ENCODE data around the gene ITPR3. TPM values are rescaled to one million over a fixed set of nuclear protein-coding genes. Genes with fewer than 3 reads are reported as not detected.

The ITPR3 gene
- total RNA-seq, 3 donors from 2014 or later (not counting 1 experiment from before 2014, with no cell fraction given): 45.5 to 66.7 (median 46.0) TPM

DNA sequence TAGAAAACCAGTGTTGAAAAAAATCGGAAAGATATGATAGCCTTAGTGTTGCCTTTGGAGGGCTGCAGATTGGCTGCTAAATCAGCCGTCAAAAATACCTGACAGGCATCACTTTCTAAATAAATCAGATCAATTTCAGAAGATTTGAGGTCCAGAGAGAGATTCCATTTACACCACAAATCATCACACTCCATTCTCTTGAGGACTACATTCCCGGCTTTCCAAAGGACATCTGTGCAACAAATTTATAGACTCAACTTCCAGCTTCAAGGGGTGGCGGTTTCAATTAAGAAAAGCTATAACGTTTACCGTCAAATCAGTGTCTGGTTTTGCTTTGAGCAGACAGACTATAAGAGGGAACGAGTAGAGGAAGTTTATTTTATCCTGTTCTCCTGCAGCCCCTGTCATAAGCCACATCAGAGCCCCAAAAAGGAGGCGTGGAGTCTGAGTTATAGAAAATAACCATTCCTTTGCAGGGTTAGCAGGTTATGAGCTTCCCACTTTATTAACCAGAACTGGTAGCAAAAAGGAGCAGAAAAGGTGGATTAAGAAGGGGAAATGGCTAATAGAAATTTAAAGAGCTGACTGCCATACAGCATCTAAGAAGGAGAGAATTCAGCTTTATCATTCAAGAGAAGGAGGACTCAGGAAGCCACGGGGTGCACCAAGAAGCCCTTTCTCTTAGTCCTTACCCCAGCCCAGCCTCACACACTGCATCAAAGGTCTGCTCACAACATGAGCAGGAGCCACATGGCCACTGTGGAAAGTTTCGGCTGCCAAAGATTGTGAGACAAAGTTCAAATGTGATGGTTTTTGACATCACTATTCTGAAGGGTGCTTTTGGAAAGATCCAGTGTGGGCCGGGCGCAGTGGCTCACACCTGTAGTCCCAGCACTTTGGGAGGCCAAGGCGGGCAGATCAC lies 103.2 kb downstream of the ITPR3 start:
- intact Hi-C loops (cut with micrococcal nuclease): no loop called here
- Histone ChIP-seq H3K27ac (ENCODE audit: low read length) (no peak overlapping the region), H3K9me3 (ENCODE audit: control insufficient read depth, insufficient read depth, low read length) (no peaks in the 10 kb centered on the region), H3K27me3 (ENCODE audit: control insufficient read depth, insufficient read depth, low read length) (no peaks in the 10 kb centered on the region), H3K4me3 (ENCODE audit: low read length) (no peak overlapping the region), H3K4me1 (ENCODE audit: control insufficient read depth, insufficient read depth, low read length) (no peaks in the 10 kb centered on the region), H3K36me3 (ENCODE audit: control insufficient read depth, insufficient read depth, low read length) (no peaks in the 10 kb centered on the region)
- DNase-seq (peak in 1 of 2 donors; percentile 33), ATAC-seq (no peak)
- Mint-ChIP-seq H3K27ac (no peak overlapping the region), H3K36me3 (no peaks in the 10 kb centered on the region), H3K9me3 (no peaks in the 10 kb centered on the region), H3K27me3 (ENCODE audit: low read depth in 2 of 2) (peaks cover 13 to 46% of the 10 kb centered on the region in 2 donors), H3K4me3 (no peak overlapping the region), H3K4me1 (no peaks in the 10 kb centered on the region)
- WGBS (ENCODE audit: insufficient coverage): 63% methylated on average over 12 of the region's 13 CpGs
- no peak for TF ChIP-seq CTCF (IDR thresholded peaks at IDR 0.05)

GRCh38 chr6:33725222-33725621 lies 104.1 kb downstream of the ITPR3 start:
- Histone ChIP-seq H3K36me3 (ENCODE audit: control insufficient read depth, insufficient read depth, low read length) (no peaks in the 10 kb centered on the region), H3K4me3 (ENCODE audit: low read length) (no peak overlapping the region), H3K27ac (ENCODE audit: low read length) (no peak overlapping the region), H3K27me3 (ENCODE audit: control insufficient read depth, insufficient read depth, low read length) (no peaks in the 10 kb centered on the region), H3K9me3 (ENCODE audit: control insufficient read depth, insufficient read depth, low read length) (no peaks in the 10 kb centered on the region), H3K4me1 (ENCODE audit: control insufficient read depth, insufficient read depth, low read length) (no peaks in the 10 kb centered on the region)
- DNase-seq: no peak
- Mint-ChIP-seq H3K4me3 (no peak overlapping the region), H3K9me3 (no peaks in the 10 kb centered on the region), H3K4me1 (no peaks in the 10 kb centered on the region), H3K27me3 (ENCODE audit: low read depth in 2 of 2) (peaks cover 11 to 41% of the 10 kb centered on the region in 2 donors), H3K27ac (no peak overlapping the region), H3K36me3 (no peaks in the 10 kb centered on the region)
- intact Hi-C loops (cut with micrococcal nuclease): no loop called here
- no peak for ATAC-seq
- WGBS (ENCODE audit: insufficient coverage): 92% methylated on average over 14 of the region's 14 CpGs
- no peak for TF ChIP-seq CTCF (IDR thresholded peaks at IDR 0.05)

DNA sequence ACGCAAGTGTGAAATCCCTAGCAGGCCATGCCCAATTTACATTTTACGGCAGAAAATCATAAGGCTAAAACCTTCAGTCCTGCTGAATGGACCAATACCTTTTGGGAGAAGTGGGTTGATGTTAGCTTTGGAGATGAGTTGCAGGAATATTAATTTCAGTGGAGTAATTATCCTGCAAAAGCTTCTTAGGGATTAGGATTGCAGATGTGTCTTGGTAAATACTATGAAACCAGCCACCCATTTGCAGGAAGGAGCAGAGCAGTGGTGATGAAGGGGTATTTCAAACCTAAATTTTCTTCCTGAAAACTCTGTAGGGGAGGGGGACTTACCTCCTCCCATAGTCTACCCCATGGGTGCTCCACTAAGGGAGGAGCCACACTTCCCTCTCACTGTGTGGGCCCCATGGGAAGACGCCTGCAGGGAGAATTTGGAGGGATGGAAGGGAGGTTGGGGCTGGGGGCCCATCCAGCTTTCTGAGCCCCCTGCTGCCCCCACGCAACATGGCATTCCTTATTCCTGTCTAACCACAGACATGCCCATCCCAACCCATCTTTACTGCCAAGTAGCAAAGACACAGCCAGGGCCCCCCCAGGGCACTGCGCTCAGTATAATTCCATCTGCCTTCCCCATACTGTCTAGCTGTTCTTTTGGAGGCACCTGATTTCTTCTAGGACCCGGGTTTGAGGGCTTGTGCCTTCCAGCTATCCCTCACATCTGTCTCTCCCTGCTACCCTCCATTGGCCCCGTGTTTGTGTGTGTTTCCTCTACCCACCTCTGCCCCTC lies 105.0 kb downstream of the ITPR3 start:
- peaks cover 6 to 36% of the 10 kb centered on the region in 2 donors for H3K27me3 Mint-ChIP-seq (ENCODE audit: low read depth in 2 of 2)
- no peaks in the 10 kb centered on the region for H3K4me1 Mint-ChIP-seq
- H3K27ac ChIP-seq (ENCODE audit: low read length): no peak overlapping the region
- no peak for TF ChIP-seq CTCF (IDR thresholded peaks at IDR 0.05)
- H3K27me3 ChIP-seq (ENCODE audit: control insufficient read depth, insufficient read depth, low read length): no peaks in the 10 kb centered on the region
- H3K36me3 ChIP-seq (ENCODE audit: control insufficient read depth, insufficient read depth, low read length): no peaks in the 10 kb centered on the region
- H3K4me1 ChIP-seq (ENCODE audit: control insufficient read depth, insufficient read depth, low read length): no peaks in the 10 kb centered on the region
- H3K9me3 ChIP-seq (ENCODE audit: control insufficient read depth, insufficient read depth, low read length): no peaks in the 10 kb centered on the region
- no peak for DNase-seq
- H3K36me3 Mint-ChIP-seq: no peaks in the 10 kb centered on the region
- WGBS (ENCODE audit: insufficient coverage): 86% methylated on average over 6 of the region's 7 CpGs
- no peak overlapping the region for H3K27ac Mint-ChIP-seq
- no peak for ATAC-seq
- H3K4me3 Mint-ChIP-seq: no peak overlapping the region
- no peak overlapping the region for H3K4me3 ChIP-seq (ENCODE audit: low read length)
- intact Hi-C loops (cut with micrococcal nuclease): no loop called here
- H3K9me3 Mint-ChIP-seq: no peaks in the 10 kb centered on the region

All from natural killer cell (primary cell).